Stomach smooth muscle (tissue), 2 donors: ENCODE data around the gene SH3RF3.

Experiments
- H3K27ac ChIP-seq: one replicate; pipeline ENCODE4 v1.7.0; 2013; ENCODE audit warnings: mild to moderate bottlenecking, low read length, inconsistent platforms
- H3K27me3 ChIP-seq, 2 donors: one replicate each; pipeline ENCODE4 v1.7.0; 2013; ENCODE audit warnings: low read length in 2 of 2; ENCODE audit not compliant: insufficient read depth in 2 of 2, control insufficient read depth in 1 of 2
- H3K36me3 ChIP-seq, 2 donors: one replicate each; pipeline ENCODE4 v1.7.0; 2013; ENCODE audit warnings: low read length in 2 of 2; ENCODE audit not compliant: control insufficient read depth in 2 of 2, insufficient read depth in 2 of 2
- H3K4me1 ChIP-seq: one replicate; pipeline ENCODE4 v1.7.0; 2013; ENCODE audit warnings: low read length; ENCODE audit not compliant: control insufficient read depth, insufficient read depth
- H3K4me3 ChIP-seq, 2 donors: one replicate each; pipeline ENCODE4 v1.7.0; 2013; ENCODE audit warnings: low read length in 2 of 2
- H3K9ac ChIP-seq, 2 donors: one replicate each; pipeline ENCODE4 v1.7.0; 2013; ENCODE audit warnings: low read length in 2 of 2, mild to moderate bottlenecking in 1 of 2
- H3K9me3 ChIP-seq, 2 donors: one replicate each; pipeline ENCODE4 v1.7.0; 2013; ENCODE audit warnings: low read length in 2 of 2; ENCODE audit not compliant: control insufficient read depth in 2 of 2
- donor health status: healthy.
- donor health status: Pancreatic carcinoma.

Gene SH3RF3

GRCh38 chr2:109410039-109410815 lies 281.2 kb downstream of the SH3RF3 start:
- no peak overlapping the region for H3K27ac ChIP-seq
- H3K4me3 ChIP-seq: no peak overlapping the region
- no peak overlapping the region for H3K9ac ChIP-seq
- no peaks in the 10 kb centered on the region for H3K36me3 ChIP-seq
- H3K9me3 ChIP-seq: no peaks in the 10 kb centered on the region
- H3K27me3 ChIP-seq: no peaks in the 10 kb centered on the region
- H3K4me1 ChIP-seq: peaks cover 6% of the 10 kb centered on the region

GRCh38 chr2:109411640-109412325 lies 282.8 kb downstream of the SH3RF3 start:
- Histone ChIP-seq H3K4me3 (no peak overlapping the region), H3K9me3 (no peaks in the 10 kb centered on the region), H3K4me1 (peaks cover 6% of the 10 kb centered on the region), H3K36me3 (no peaks in the 10 kb centered on the region), H3K27ac (no peak overlapping the region), H3K27me3 (no peaks in the 10 kb centered on the region), H3K9ac (no peak overlapping the region)

- Histone ChIP-seq H3K27me3 (no peaks in the 10 kb centered on the region), H3K36me3 (no peaks in the 10 kb centered on the region), H3K4me3 (no peak overlapping the region), H3K9me3 (no peaks in the 10 kb centered on the region), H3K9ac (no peak overlapping the region), H3K27ac (no peak overlapping the region), H3K4me1 (peaks cover 3% of the 10 kb centered on the region)
Measured at GRCh38 chr2:109415581-109416013, 286.6 kb downstream of the SH3RF3 start.

- no peaks in the 10 kb centered on the region for H3K27me3 ChIP-seq
- peaks cover 0 to 3% of the 10 kb centered on the region in 2 donors for H3K36me3 ChIP-seq
- H3K9me3 ChIP-seq: no peaks in the 10 kb centered on the region
Measured at GRCh38 chr2:109417701-109418335, 288.8 kb downstream of the SH3RF3 start.

GRCh38 chr2:109418716-109419115 lies 289.7 kb downstream of the SH3RF3 start:
- no peak overlapping the region for H3K9ac ChIP-seq
- H3K4me3 ChIP-seq: no peak overlapping the region
- H3K27ac ChIP-seq: no peak overlapping the region
- H3K9me3 ChIP-seq: no peaks in the 10 kb centered on the region
- peaks cover 2% of the 10 kb centered on the region for H3K4me1 ChIP-seq
- peaks cover 0 to 3% of the 10 kb centered on the region in 2 donors for H3K36me3 ChIP-seq
- no peaks in the 10 kb centered on the region for H3K27me3 ChIP-seq

More at GRCh38 chr2:109417701-109418335, 288.8 kb downstream of the SH3RF3 start:
- H3K4me1 ChIP-seq: peaks cover 2% of the 10 kb centered on the region
- H3K27ac ChIP-seq: no peak overlapping the region
- no peak overlapping the region for H3K4me3 ChIP-seq
- H3K9ac ChIP-seq: no peak overlapping the region

- H3K4me3 ChIP-seq: no peak overlapping the region
- peaks cover 2% of the 10 kb centered on the region for H3K4me1 ChIP-seq
- H3K9me3 ChIP-seq: no peaks in the 10 kb centered on the region
- H3K9ac ChIP-seq: no peak overlapping the region
- H3K27me3 ChIP-seq: no peaks in the 10 kb centered on the region
- no peak overlapping the region for H3K27ac ChIP-seq
- peaks cover 0 to 3% of the 10 kb centered on the region in 2 donors for H3K36me3 ChIP-seq
Measured at GRCh38 chr2:109419171-109419756, 290.3 kb downstream of the SH3RF3 start.

- Histone ChIP-seq H3K4me1 (peaks cover 2% of the 10 kb centered on the region), H3K9ac (no peak overlapping the region), H3K9me3 (no peaks in the 10 kb centered on the region), H3K4me3 (no peak overlapping the region), H3K36me3 (peaks cover 0 to 3% of the 10 kb centered on the region in 2 donors), H3K27me3 (no peaks in the 10 kb centered on the region), H3K27ac (no peak overlapping the region)
Measured at GRCh38 chr2:109419960-109420370, 291.0 kb downstream of the SH3RF3 start.

- Histone ChIP-seq H3K4me1 (peaks cover 2% of the 10 kb centered on the region), H3K9me3 (no peaks in the 10 kb centered on the region), H3K9ac (no peak overlapping the region), H3K4me3 (no peak overlapping the region), H3K36me3 (peaks cover 0 to 3% of the 10 kb centered on the region in 2 donors), H3K27ac (no peak overlapping the region), H3K27me3 (no peaks in the 10 kb centered on the region)
Measured at GRCh38 chr2:109421101-109421500, 292.1 kb downstream of the SH3RF3 start.

GRCh38 chr2:109421642-109422041 lies 292.6 kb downstream of the SH3RF3 start:
- Histone ChIP-seq H3K9me3 (no peaks in the 10 kb centered on the region), H3K4me3 (no peak overlapping the region), H3K27ac (no peak overlapping the region), H3K36me3 (peaks cover 0 to 3% of the 10 kb centered on the region in 2 donors), H3K9ac (no peak overlapping the region), H3K4me1 (peaks cover 2% of the 10 kb centered on the region), H3K27me3 (no peaks in the 10 kb centered on the region)

- no peak overlapping the region for H3K9ac ChIP-seq
- peaks cover 0 to 3% of the 10 kb centered on the region in 2 donors for H3K36me3 ChIP-seq
- H3K27me3 ChIP-seq: no peaks in the 10 kb centered on the region
- peaks cover 2% of the 10 kb centered on the region for H3K4me1 ChIP-seq
- no peak overlapping the region for H3K4me3 ChIP-seq
- no peak overlapping the region for H3K27ac ChIP-seq
- no peaks in the 10 kb centered on the region for H3K9me3 ChIP-seq
Measured at GRCh38 chr2:109422071-109422757, 293.2 kb downstream of the SH3RF3 start.
